K562 (cell line): ENCODE results near the gene GOLGA2. TPM values are rescaled to one million over a fixed set of nuclear protein-coding genes. Genes with fewer than 3 reads are reported as not detected.

Experiments
- AFF1 ChIP-seq, 2 experiments: fragments of 450-650 bp; IDR thresholded peaks; 2 replicates each; pipeline ENCODE4 v1.6.1; 2018; ENCODE audit warnings: mild to moderate bottlenecking in 2 of 2, low read depth in 1 of 2; ENCODE audit not compliant: partially characterized antibody in 2 of 2
- ELK1 ChIP-seq: sonication (generic); formaldehyde crosslinking; IDR thresholded peaks from 2 replicates; pipeline ENCODE4 v1.8.1; 2022; ENCODE audit warnings: missing genetic modification reagents
- FOXP1 ChIP-seq: sonication (generic); formaldehyde crosslinking; IDR thresholded peaks from 2 replicates; pipeline ENCODE4 v1.8.0; 2022; ENCODE audit warnings: mild to moderate bottlenecking, missing genetic modification reagents
- FUS ChIP-seq: fragments of 200-400 bp; formaldehyde crosslinking; optimal IDR thresholded peaks from 2 replicates; pipeline ENCODE3; 2017; ENCODE audit warnings: low read depth, low read length
- HEY1 ChIP-seq: fragments of 250-450 bp; sonication (Bioruptor Pico); IDR thresholded peaks from 2 replicates; pipeline ENCODE4 v1.5.0; 2020; ENCODE audit warnings: mild to moderate bottlenecking, moderate library complexity, borderline replicate concordance
- MBD2 ChIP-seq: sonication (generic); IDR thresholded peaks from 2 replicates; pipeline ENCODE4 v1.6.1; 2016; ENCODE audit warnings: low read depth, borderline replicate concordance
- MYNN ChIP-seq, 2 experiments: sonication (generic); formaldehyde crosslinking in 1 of 2; IDR thresholded peaks; 2 replicates each; pipeline versions ENCODE4 v1.5.0 to v1.6.1; 2016 to 2020; ENCODE audit warnings: antibody characterized with exemption in 1 of 2, missing genetic modification reagents in 1 of 2
- PCBP1 ChIP-seq: fragments of 200-400 bp; formaldehyde crosslinking; IDR thresholded peaks from 2 replicates; pipeline ENCODE4 v1.6.1; 2018; ENCODE audit warnings: mild to moderate bottlenecking, low read depth, low read length; ENCODE audit not compliant: poor library complexity, severe bottlenecking
- POLR2G ChIP-seq: fragments of 200-400 bp; formaldehyde crosslinking; IDR thresholded peaks from 2 replicates; pipeline ENCODE4 v1.6.1; 2017; ENCODE audit warnings: low read depth, mild to moderate bottlenecking, antibody characterized with exemption, low read length, moderate library complexity
- RCOR1 ChIP-seq, 2 experiments: IDR thresholded peaks; 2 replicates each; pipeline ENCODE4 v1.6.1; 2012; ENCODE audit warnings: low read depth in 2 of 2, low read length in 2 of 2, borderline replicate concordance in 1 of 2, improper control_type of control experiment in 1 of 2
- ZBTB2 ChIP-seq: fragments of 450-650 bp; IDR thresholded peaks from 2 replicates; pipeline ENCODE4 v1.6.1; 2016; ENCODE audit warnings: antibody characterized with exemption
- ZC3H4 ChIP-seq: sonication (generic); formaldehyde crosslinking; IDR thresholded peaks from 2 replicates; pipeline ENCODE4 v1.9.0; 2021; ENCODE audit warnings: missing genetic modification reagents, borderline replicate concordance
- ZFX ChIP-seq: sonication (generic); formaldehyde crosslinking; IDR thresholded peaks from 2 replicates; pipeline ENCODE4 v1.8.0; 2022; ENCODE audit warnings: mild to moderate bottlenecking, missing genetic modification reagents, moderate library complexity
- ZNF121 ChIP-seq: sonication (generic); formaldehyde crosslinking; conservative IDR thresholded peaks from 2 replicates; pipeline ENCODE4 v1.8.0; 2022; ENCODE audit warnings: missing genetic modification reagents
- ZNF184 ChIP-seq: sonication (generic); formaldehyde crosslinking; IDR thresholded peaks from 2 replicates; pipeline ENCODE4 v1.5.0; 2020; ENCODE audit warnings: missing genetic modification reagents
- ZNF511 ChIP-seq: sonication (generic); formaldehyde crosslinking; IDR thresholded peaks from 2 replicates; pipeline ENCODE4 v1.8.0; 2022; ENCODE audit warnings: mild to moderate bottlenecking, missing genetic modification reagents
- polyA plus RNA-seq, 8 experiments: library from polyadenylated mRNA; depleted of rRNA in 4 of 8; stranded (reverse) in 5 of 8; unstranded in 3 of 8; fragments of >200 nt; fragmentation: Nextera tagmentation in 2 of 8; fragmentation: Illumina TruSeq in 1 of 8; extraction: Ambion mirVana in 2 of 8; extraction: Trizol in 1 of 8; gene quantifications; 2 replicates each; pipeline versions ENCODE4 v1.2.1 to v1.2.3, GENCODE V29; 2011 to 2014; ENCODE audit warnings: inconsistent platforms in 1 of 8, missing spikeins in 1 of 8
- total RNA-seq, 7 experiments: library from RNA; depleted of rRNA in 6 of 7; stranded (reverse); fragments of >200 nt in 6 of 7; fragmentation: Illumina TruSeq in 2 of 7; extraction: Trizol in 2 of 7; gene quantifications; 2 replicates each; pipeline versions ENCODE4 v1.2.1 to v1.2.3, GENCODE V29; 2011 to 2021; ENCODE audit warnings: low replicate concordance in 1 of 7
- TF ChIP-seq, protein P1 (sequence below): fragments of 450-650 bp; formaldehyde crosslinking; IDR thresholded peaks from 2 replicates; pipeline ENCODE4 v1.4.0; 2020; ENCODE audit warnings: mild to moderate bottlenecking, moderate library complexity

Gene GOLGA2
- total and polyA plus RNA-seq, 9 of the 15 experiments (the other 6 are each of a cell fraction or from before 2014, with no cell fraction given) = 15.7 to 138 (median 76.0) TPM

DNA sequence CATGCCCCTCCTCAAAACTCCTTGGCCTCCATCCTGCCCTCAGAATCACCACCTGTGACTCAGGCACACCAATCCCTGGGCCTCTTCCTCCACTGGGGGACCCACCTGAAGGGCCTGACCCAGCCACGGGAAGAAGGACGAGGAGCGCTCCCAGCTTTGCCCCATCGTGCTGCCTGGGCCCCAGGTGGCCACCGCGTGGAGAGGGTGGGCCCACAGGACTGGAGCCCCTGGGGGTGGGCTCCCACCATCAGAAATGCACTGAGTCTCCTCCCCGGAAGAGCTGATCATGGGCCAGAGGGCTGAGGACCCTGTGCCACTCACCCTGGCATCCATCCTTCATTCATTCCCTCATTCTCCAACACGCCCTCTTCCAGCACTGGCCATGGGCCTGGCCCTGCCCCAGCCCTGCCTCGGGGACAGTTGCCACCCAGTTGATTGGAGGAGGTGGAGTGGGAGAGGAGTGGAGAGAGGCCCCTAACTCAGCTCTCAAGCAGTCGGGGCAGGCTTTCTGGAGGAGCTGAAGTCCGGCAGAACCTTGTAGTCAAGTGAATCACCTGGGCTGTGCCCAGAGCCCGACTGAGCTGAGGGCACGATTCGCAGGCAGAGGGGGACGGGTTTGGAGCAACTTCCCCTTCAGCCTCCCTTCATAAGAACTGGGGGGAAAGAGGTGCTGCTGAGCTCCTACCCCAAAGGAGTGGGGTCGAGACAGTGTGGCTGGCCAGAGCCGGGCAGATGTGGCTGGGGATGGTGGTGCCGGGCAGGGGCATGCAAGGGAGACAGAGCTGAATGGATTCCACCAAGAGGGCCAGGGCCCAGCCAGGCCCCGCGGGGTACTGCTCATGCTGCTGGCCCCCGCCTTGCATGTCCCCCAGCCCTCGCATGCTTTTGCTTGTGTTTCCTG, 43.0 kb downstream of the GOLGA2 start (continued):
- TF ChIP-seq MYNN (IDR thresholded peaks at IDR 0.05) (0 out of 2 replicates have a peak, but pooled peaks have one; percentile 20), MYNN (CRISPR knock-in tag; IDR thresholded peaks at IDR 0.05) (no peak), ZC3H4 (CRISPR knock-in tag) (peak; percentile 44; the same call in 1 of the 2 replicates), HEY1 (CRISPR knock-in tag) (no peak), ZNF184 (CRISPR knock-in tag) (no peak), ZFX (CRISPR knock-in tag) (peak; percentile 24; the same call in 1 of the 2 replicates), ZNF511 (CRISPR knock-in tag) (no peak), AFF1 (IDR thresholded peaks at IDR 0.05; ENCODE audit: low read depth in 1 of 2, partially characterized antibody in 2 of 2) (no peak), ELK1 (CRISPR knock-in tag) (no peak), PCBP1 (no peak), FUS (no peak), RCOR1 (IDR thresholded peaks at IDR 0.05; ENCODE audit: borderline replicate concordance in 1 of 2, low read depth in 2 of 2, low read length in 2 of 2) (no peak), MBD2 (no peak), FOXP1 (CRISPR knock-in tag) (no peak), ZBTB2 (no peak), ZNF121 (CRISPR knock-in tag) (no peak; the same call in 1 of the 2 replicates), POLR2G (peak; percentile 36; the same call in 1 of the 2 replicates)
- TF ChIP-seq, protein P1, sequence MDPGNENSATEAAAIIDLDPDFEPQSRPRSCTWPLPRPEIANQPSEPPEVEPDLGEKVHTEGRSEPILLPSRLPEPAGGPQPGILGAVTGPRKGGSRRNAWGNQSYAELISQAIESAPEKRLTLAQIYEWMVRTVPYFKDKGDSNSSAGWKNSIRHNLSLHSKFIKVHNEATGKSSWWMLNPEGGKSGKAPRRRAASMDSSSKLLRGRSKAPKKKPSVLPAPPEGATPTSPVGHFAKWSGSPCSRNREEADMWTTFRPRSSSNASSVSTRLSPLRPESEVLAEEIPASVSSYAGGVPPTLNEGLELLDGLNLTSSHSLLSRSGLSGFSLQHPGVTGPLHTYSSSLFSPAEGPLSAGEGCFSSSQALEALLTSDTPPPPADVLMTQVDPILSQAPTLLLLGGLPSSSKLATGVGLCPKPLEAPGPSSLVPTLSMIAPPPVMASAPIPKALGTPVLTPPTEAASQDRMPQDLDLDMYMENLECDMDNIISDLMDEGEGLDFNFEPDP (CRISPR knock-in tag) = no peak
